ENCODE results near the gene CCAR1. TPM values are rescaled to one million over a fixed set of nuclear protein-coding genes. Genes with fewer than 3 reads are reported as not detected.
"Not testable (repeated sequence)": the region's sequence is repeated elsewhere in the genome, so short reads cannot be mapped to it uniquely, and the experiment has no call there.

CCAR1 gene
- total and polyA plus RNA-seq, 2 of the 4 experiments (the other 2 are of a cell fraction), result 35.1 to 60.8 TPM

- ATAC-seq (ENCODE audit: low read depth) (no peak), DNase-seq (no peak)
- Histone ChIP-seq H2BK120ac (ENCODE audit: low read depth, low read length) (no peak overlapping the region), H3K27ac (ENCODE audit: insufficient read depth, low read length) (no peak overlapping the region), H2AK9ac (replicated peaks; ENCODE audit: low read depth, low read length, poor library complexity) (no peak overlapping the region), H3K4me1 (ENCODE audit: control insufficient read depth, insufficient read depth, low read length) (no peaks in the 10 kb centered on the region), H4K20me1 (ENCODE audit: insufficient read depth, low read length) (peaks cover 8% of the 10 kb centered on the region), H3K27me3 (ENCODE audit: control insufficient read depth, insufficient read depth, low read length) (no peaks in the 10 kb centered on the region), H3K9me3 (ENCODE audit: control insufficient read depth, insufficient read depth, low read length) (no peaks in the 10 kb centered on the region), H2BK20ac (ENCODE audit: low read depth, low read length) (no peak overlapping the region), H3K4me2 (ENCODE audit: low read depth, low read length) (no peak overlapping the region), H3K9ac (ENCODE audit: low read depth, low read length) (no peak overlapping the region), H3K36me3 (ENCODE audit: control insufficient read depth, insufficient read depth, low read length) (peaks cover 55% of the 10 kb centered on the region), H4K91ac (ENCODE audit: insufficient read depth, low read depth, low read length) (no peak overlapping the region), H4K8ac (ENCODE audit: low read depth in 2 of 2, low read length in 2 of 2) (no peak overlapping the region), H3K56ac (ENCODE audit: extremely low read depth, insufficient read depth, low read length) (no peak overlapping the region), H4K5ac (ENCODE audit: low read depth, low read length) (no peak overlapping the region), H3K79me1 (ENCODE audit: low read depth in 1 of 2, low read length in 2 of 2) (peaks cover 26 to 48% of the 10 kb centered on the region in 2 experiments), H3K14ac (replicated peaks; ENCODE audit: low read depth, low read length) (no peak overlapping the region), H3K4me3 (ENCODE audit: insufficient read depth, low read depth, low read length) (no peak overlapping the region), H3K9me1 (ENCODE audit: insufficient read depth, low read length) (peaks cover 6% of the 10 kb centered on the region), H2BK5ac (ENCODE audit: low read depth, low read length, poor library complexity, severe bottlenecking) (no peak overlapping the region), H2AFZ (replicated peaks; ENCODE audit: low read length, poor library complexity) (no peak overlapping the region), H2AK5ac (ENCODE audit: low read depth, low read length) (no peak overlapping the region), H3K23ac (ENCODE audit: low read depth, low read length) (no peak overlapping the region), H2BK15ac (ENCODE audit: low read depth, low read length) (no peak overlapping the region), H3K18ac (ENCODE audit: low read depth, low read length) (no peak overlapping the region), H3K4ac (ENCODE audit: low read depth, low read length) (no peak overlapping the region)
- dilution Hi-C loops (cut with HindIII; ENCODE audit: low sequenced_read_pairs, unreplicated experiment), result no loop called here
- ChIA-PET CTCF (no interaction called here), POLR2A (ENCODE audit: unreplicated experiment) (no interaction called here)
- in situ Hi-C loops (cut with MboI; ENCODE audit: low sequenced_read_pairs), result loop anchor here (5.0 kb wide), 1 partner anchor 37 kb away; no protein-coding TSS in a partner anchor
- peak; percentile 53 for TF ChIP-seq CEBPB (IDR thresholded peaks at IDR 0.05; ENCODE audit: low read depth, low read length)
- no peak for TF ChIP-seq SMC3 (IDR thresholded peaks at IDR 0.05; ENCODE audit: low read depth, low read length)
- no peak for TF ChIP-seq RCOR1 (IDR thresholded peaks at IDR 0.05; ENCODE audit: insufficient replicate concordance, low read length)
- BruUV-seq (replicated peaks), result no TSS peak
- WGBS, 2 experiments (ENCODE audit: extremely low coverage in 2 of 2, insufficient read length in 1 of 2), result no CpG with 5 or more reads among the region's 6 CpGs
- intact Hi-C loops (cut with micrococcal nuclease), result no loop called here
Measured at GRCh38 chr10:68735119-68735518, 14.1 kb downstream of the CCAR1 start.

DNA sequence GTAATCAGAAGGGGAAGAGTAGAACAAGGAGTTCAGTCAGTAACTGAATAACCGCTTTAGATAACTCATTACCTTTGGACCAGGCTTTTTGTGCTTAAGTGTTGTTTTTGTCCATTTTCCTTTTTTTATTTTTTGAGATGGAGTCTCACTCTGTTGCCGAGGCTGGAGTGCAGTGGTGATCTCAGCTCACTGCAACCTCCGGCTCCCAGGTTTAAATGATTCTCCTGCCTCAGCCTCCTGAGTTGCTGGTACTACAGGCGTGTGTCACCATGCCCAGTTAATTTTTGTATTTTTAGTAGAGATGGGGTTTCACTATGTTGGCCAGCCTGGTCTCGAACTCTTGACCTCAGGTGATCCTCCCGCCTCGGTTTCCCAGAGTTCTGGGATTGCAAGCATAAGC is 14.7 kb downstream of the CCAR1 start:
- Histone ChIP-seq H3K79me1 (ENCODE audit: low read depth in 1 of 2, low read length in 2 of 2) (peaks cover 26 to 46% of the 10 kb centered on the region in 2 experiments), H3K36me3 (ENCODE audit: control insufficient read depth, insufficient read depth, low read length) (peaks cover 50% of the 10 kb centered on the region)
- H2BK120ac ChIP-seq (ENCODE audit: low read depth, low read length); H3K9ac ChIP-seq (ENCODE audit: low read depth, low read length); POLR2A ChIA-PET (ENCODE audit: unreplicated experiment); H3K56ac ChIP-seq (ENCODE audit: extremely low read depth, insufficient read depth, low read length); H3K9me3 ChIP-seq (ENCODE audit: control insufficient read depth, insufficient read depth, low read length); H4K20me1 ChIP-seq (ENCODE audit: insufficient read depth, low read length); H3K4ac ChIP-seq (ENCODE audit: low read depth, low read length); H3K14ac ChIP-seq (replicated peaks; ENCODE audit: low read depth, low read length); H3K23ac ChIP-seq (ENCODE audit: low read depth, low read length); BruUV-seq (replicated peaks); H2AK9ac ChIP-seq (replicated peaks; ENCODE audit: low read depth, low read length, poor library complexity); CTCF ChIA-PET; H2AFZ ChIP-seq (replicated peaks; ENCODE audit: low read length, poor library complexity); H2BK15ac ChIP-seq (ENCODE audit: low read depth, low read length); intact Hi-C loops (cut with micrococcal nuclease); H3K18ac ChIP-seq (ENCODE audit: low read depth, low read length); H4K5ac ChIP-seq (ENCODE audit: low read depth, low read length); H2BK5ac ChIP-seq (ENCODE audit: low read depth, low read length, poor library complexity, severe bottlenecking); DNase-seq; H4K8ac ChIP-seq (ENCODE audit: low read depth in 2 of 2, low read length in 2 of 2); H3K4me3 ChIP-seq (ENCODE audit: insufficient read depth, low read depth, low read length); H2BK20ac ChIP-seq (ENCODE audit: low read depth, low read length); ATAC-seq (ENCODE audit: low read depth); H3K27ac ChIP-seq (ENCODE audit: insufficient read depth, low read length); dilution Hi-C loops (cut with HindIII; ENCODE audit: low sequenced_read_pairs, unreplicated experiment); H4K91ac ChIP-seq (ENCODE audit: insufficient read depth, low read depth, low read length); H3K9me1 ChIP-seq (ENCODE audit: insufficient read depth, low read length); H3K27me3 ChIP-seq (ENCODE audit: control insufficient read depth, insufficient read depth, low read length); H3K4me1 ChIP-seq (ENCODE audit: control insufficient read depth, insufficient read depth, low read length); H2AK5ac ChIP-seq (ENCODE audit: low read depth, low read length); H3K4me2 ChIP-seq (ENCODE audit: low read depth, low read length): not testable (repeated sequence)
- in situ Hi-C loops (cut with MboI; ENCODE audit: low sequenced_read_pairs), result loop anchor here (5.0 kb wide), 1 partner anchor 37 kb away; no protein-coding TSS in a partner anchor
- WGBS, 2 experiments (ENCODE audit: extremely low coverage in 2 of 2, insufficient read length in 1 of 2), result no CpG with 5 or more reads among the region's 7 CpGs

Measured in IMR-90 (cell line).